Activated CD4-positive, alpha-beta T cell treated with anti-CD3 and anti-CD28 coated beads, Interleukin-2, amount 50 U/mL, for 48 hours (primary cell): ENCODE data around the gene ERBB4.

Experiments
- DNase-seq, 2 experiments: peaks; one replicate each; pipeline ENCODE4 v3.0.0-alpha.2; 2020

ERBB4 gene

DNA sequence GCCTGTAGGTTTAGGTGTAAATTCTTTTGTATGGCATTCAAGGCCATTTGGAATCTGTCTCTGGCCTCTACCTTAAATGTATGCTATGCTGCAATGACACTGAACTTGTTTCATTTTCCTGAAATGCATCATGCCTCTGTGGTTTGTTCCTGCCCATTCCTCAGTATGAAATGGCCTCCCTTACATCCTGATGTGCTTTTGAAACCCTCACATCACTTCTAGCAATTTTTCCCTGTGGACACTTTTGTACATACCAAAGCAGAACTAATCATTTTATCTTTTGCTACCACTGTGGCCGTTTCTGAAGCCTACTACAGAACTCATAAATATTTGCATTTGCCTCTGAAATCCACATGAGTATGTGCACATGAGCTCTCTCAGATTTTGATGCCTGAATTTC, 557.2 kb downstream of the ERBB4 start:
- no peak for DNase-seq

- DNase-seq, result no peak
Measured at GRCh38 chr2:211976076-211976475, 562.5 kb downstream of the ERBB4 start.

DNA sequence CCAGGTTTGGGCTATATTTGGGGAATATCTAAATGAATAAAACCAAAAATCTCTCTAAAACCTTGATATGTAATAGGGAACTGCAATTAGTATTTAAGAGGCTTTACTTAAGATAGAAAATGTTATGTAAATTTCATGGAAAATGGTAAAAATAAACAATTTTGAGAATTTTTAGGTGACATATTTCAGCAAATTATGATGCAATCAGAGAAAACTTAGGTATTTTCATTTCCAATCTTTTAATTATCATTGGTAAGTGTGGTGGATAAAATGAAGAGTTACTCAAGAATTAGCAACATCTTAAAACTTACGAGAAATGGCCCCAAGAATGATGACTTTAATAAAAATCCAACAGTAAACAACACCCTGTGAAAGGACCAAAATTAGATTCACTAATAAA, 571.4 kb downstream of the ERBB4 start:
- no peak for DNase-seq

DNA sequence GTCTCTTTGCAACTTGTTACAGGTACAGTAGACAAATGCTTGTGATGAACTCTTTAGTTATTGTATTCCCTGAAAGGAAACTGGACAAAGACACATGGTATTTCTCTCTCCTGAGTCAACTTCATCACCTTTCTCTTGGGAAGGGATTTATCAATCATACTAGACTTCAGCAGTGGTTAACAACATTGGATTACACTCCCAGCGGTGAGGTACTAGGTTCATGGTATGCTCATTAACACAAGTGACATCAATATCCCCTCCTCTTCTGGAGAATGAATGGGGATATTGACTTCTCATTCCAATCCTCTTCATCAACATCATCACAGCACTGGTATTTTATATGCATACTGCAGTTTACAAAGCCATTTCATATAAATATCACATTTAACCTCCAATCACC, 574.6 kb downstream of the ERBB4 start:
- DNase-seq, result no peak

DNA sequence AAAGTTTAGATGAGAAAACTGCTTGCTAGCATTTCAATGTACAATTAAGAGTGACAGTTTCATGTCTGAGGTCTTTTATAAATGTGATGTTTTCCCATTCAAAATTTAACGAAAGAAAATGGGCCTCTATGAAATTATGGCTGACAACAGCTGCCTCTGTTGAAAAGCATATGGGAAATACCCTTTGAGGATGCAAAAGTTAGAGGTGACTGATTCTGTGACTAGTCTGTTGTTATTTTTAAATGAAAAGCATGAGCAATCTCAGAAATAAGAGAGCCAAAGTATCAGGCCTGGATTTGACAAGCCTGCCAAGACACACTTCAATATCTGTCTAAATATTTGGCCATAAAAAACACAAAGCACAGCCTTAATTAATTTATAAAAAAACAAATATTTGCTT, 580.8 kb downstream of the ERBB4 start:
- DNase-seq, result no peak

DNA sequence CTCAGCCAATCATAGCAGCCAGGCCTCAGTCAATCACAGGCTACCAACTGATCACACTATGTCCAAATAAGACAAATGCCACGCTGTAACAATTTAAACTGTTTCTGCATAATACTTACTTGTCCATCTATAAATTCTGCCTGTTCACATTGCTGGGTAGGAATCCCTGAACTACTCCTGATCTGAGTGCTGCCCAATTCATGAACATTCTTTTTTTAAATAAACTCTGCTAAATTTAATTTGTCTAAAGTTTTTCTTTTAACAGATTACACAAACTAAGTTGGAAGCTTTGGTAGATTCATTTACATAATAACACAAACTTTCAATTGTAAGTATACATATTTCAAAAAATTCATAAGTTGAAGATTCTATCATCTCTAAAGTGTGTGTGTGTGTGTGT, 583.0 kb downstream of the ERBB4 start:
- no peak for DNase-seq

DNA sequence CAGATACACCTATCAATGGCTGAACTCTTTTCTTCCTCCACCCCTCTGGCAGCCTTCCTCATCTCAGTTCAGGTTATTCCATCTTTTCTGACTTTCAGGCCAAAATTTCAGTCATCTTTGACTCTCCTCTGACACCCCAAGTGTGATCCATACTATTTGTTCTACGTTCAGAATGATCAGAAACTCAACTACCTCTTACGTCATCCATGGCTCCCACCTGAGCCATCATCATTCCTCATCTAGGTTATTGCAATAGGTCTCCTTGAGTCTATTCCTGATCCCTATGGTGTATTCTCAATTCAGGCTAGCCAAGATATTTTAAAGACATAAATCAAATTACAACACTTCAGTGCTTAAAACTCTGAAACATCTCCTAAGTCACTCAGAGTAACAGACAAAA, 589.7 kb downstream of the ERBB4 start:
- no peak for DNase-seq

DNA sequence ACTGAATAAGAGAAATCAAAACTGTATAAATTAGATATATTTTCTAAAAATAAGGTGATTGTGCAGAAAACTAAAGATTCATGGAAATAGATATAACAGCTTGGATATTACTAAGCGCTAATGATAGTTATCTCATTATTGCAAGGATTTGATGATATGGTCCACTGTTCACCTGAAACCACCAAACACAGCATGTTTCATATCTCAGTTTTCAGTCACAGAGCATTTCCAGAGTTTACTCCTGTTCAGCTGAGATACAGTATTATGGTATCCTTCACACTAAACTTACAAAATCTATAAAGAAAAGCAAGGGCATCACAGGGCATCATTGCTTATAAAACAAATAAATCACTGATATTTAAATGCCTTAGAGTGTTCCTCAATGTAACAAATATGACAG, 591.6 kb downstream of the ERBB4 start:
- no peak for DNase-seq

DNA sequence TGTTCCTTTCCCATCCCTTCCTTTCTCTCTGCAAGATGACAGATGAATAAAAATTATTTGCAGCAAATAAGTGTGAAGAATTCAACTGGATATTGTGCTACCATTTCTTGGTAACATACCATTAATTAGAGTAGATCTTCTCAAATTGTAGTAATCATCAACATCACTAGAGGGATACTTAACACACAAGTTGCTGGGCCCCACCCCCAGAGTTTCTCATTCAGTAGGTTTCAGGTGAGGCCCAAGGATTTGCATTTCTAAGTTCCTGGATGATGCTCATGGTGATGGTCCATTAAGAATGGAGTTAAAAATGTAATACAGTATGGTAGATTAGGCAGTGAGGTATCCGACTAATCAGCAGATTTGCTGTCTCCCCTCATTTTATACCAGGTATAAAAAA, 594.0 kb downstream of the ERBB4 start:
- DNase-seq, result no peak

DNA sequence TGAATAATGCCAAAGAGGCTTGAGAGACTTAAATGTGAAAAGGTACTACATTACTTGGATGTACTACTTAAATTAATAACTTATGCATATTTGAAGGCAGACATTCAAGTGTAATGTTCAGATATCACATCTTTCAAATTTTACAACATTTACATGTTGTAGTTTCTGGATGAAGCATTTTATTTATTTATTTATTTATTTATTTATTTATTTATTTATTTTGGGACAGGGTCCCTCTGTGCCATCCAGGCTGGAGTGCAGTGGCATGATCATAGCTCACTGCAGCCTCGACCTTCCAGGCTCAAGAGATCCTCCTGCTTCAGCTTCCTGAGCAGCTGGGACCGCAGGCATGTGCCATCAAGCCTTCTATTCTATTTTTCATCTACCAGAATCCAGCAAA, 596.4 kb downstream of the ERBB4 start:
- no peak for DNase-seq

GRCh38 chr2:211941216-211941747, 597.3 kb downstream of the ERBB4 start:
- DNase-seq, result no peak

DNA sequence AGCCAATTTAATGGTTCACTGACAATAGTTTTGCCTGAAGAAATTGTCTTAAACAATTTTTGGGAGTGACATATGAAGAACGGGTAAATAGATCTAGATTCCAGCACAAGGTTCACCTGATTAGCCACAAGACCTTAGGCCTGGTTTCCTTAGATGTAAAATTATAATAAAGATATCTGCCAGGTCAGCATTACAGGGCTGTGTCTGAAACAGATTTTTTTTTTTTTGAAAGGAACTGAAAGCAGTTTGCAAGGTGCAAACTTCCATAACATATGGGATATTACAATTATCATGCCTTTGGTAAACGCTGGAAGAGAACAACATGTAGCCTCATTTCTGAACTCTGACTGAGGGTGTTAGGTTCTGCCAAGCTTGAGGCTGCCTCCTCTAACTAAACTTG, 599.4 kb downstream of the ERBB4 start:
- no peak for DNase-seq

- DNase-seq, result no peak
Measured at GRCh38 chr2:211934811-211935210, 603.8 kb downstream of the ERBB4 start.

GRCh38 chr2:211931314-211931713, 607.3 kb downstream of the ERBB4 start:
- DNase-seq, result no peak

DNA sequence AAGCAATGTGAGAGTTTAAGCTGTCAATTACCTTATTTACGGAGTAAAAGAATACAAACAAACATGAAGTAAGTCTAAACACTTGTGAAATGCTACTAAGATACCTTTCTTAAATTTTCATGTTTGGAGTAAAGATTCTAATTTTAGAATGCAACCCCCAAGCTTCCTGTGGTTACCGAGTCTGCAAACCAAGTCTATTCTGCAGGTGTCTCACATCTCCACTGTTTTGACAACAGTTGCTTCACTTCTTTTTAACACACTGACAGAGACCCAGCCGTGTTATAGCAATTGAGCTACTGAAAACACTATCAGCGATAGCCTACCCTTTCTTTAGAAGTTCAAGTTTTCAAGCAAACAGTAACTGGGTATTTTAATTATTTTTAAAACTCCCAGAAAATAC, 608.3 kb downstream of the ERBB4 start:
- DNase-seq, result no peak

- no peak for DNase-seq
Measured at GRCh38 chr2:211928201-211928600, 610.4 kb downstream of the ERBB4 start.

- no peak for DNase-seq
Measured at GRCh38 chr2:211923019-211923418, 615.6 kb downstream of the ERBB4 start.

GRCh38 chr2:211903961-211904360, 634.6 kb downstream of the ERBB4 start:
- DNase-seq, result no peak

DNA sequence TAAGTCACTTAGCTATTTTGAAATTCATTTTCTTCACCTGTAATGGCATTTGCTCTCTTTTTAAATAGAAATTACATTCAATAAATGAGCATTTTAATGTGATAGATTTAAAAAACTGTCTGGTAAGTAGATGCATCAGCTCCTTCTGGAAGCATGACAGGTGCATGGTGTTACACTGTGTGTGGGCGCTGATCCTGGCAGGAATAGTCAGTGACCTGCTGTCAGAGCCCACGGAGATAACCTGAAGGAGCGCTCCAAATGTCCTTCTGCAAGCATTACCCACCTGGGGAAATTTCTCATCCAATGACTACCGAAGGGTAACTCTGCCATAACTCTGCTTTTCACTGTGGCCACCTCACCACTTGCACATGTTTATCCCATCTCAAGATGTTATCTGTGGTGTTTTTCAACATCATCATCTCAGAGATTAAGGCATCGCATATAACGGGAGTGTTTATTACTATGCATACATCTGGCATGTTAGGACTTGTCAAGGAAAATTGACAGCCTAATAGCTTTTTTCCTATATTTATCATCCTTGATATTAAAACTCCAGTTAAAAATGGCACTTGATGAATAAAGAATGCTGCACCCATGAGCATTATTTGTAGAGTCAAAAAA, 637.3 kb downstream of the ERBB4 start:
- DNase-seq, result no peak

- no peak for DNase-seq
Measured at GRCh38 chr2:211900518-211900917, 638.1 kb downstream of the ERBB4 start.

DNA sequence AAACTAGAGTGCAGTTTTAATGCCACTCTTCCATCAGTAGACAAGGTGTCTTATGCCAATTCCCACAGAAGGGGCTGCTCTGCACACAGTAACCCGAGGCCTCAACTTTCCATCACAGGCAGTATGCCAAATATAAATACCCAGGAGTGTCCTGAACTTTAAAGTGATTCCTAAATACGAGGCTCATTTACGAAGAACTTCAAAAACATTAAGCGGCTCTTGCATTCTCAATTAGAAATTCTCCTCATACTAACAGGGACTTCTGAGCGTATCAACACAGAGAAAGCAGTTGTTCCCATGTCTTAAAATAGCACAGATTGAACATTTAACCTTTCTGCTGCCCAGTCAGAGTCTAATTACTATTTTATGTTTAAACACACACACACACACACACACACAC, 638.6 kb downstream of the ERBB4 start:
- DNase-seq, result no peak

DNA sequence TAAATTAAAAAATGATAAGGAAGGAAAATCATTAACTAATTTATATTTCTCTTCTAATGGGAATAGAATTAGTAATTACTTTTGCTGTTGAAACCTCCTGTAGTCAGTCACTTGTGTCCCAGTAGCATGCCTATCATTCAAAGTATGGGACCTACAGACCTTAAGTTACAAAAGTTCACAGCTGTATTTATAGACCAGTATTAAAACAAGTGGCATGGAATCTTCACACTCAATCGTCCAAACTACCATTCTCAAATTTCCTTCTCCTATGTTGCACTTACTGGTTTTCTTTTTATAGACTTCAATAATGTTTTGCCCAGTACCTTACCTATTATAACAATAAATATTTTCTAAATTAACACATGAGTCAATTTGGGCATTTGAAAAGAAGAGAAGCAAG, 639.9 kb downstream of the ERBB4 start:
- DNase-seq, result no peak

DNA sequence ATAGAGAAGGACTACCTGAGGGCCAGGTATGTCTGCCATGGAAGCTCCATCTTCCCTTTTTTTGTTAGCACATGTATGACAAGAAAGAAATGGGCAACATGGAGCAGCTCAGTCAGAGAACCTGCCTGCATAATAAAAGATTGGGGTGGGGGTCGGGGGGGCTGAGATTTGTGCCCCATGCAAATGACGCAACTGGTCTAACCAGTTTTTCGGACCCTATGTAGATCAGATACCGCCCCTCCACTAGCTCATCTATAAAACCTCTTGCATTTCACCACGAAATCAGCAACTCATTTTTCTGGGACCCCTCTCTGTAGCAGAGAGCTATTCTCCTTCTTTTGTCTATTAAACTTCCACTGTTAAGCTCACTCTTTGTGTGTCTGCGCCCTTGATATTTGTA, 657.2 kb downstream of the ERBB4 start:
- DNase-seq, result no peak

DNA sequence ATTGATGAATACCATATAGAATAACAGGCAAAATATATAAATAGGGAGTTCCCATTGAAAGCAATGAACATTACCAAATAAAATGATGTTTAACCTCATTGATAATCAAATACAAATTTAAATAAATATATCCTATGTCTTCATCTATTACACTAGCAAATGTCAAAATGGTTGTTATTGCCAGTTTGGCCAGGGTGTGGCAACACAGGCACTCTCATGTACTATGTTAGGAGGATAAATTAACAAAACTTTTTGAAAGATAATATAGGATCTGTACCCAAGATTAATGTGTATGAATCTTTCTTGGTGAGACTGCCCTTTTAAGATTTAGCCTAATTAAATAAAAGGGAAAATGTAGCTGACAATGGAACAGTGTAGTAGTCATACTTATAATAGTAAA, 659.3 kb downstream of the ERBB4 start:
- DNase-seq, result no peak

GRCh38 chr2:211877061-211877460, 661.5 kb downstream of the ERBB4 start:
- DNase-seq, result no peak

DNA sequence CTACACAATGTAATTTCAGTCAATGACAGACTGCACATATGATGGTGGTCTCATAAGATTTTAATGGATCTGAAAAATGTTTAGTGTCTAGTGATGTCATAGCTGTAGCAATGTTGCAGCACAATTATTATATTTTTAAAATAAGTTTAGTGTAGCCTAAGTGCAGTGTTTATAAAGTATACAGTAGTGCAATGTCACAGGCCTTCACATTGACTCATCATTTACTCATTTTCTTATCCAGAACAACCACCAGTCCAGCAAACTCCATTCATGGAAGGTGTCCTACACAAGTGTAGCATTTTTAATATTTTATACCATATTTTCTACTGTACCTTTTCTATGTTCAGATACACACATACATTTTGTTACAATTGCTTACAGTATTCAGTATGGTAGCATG, 663.1 kb downstream of the ERBB4 start:
- DNase-seq, result no peak
